Prostate gland (tissue), 2 donors: ENCODE data around the gene RNF168.

Experiments used
- CTCF ChIP-seq, 4 experiments: fragments of 200-600 bp in 2 of 4; fragments of 450-650 bp in 2 of 4; sonication (generic) in 2 of 4; IDR thresholded peaks; 1 replicate in 3 of 4; 2 replicates in 1 of 4; pipeline ENCODE4 v1.5.1; 2016 to 2019; ENCODE audit warnings: antibody characterized with exemption in 4 of 4, mild to moderate bottlenecking in 2 of 4, moderate library complexity in 2 of 4
- POLR2A ChIP-seq: fragments of 450-650 bp; IDR thresholded peaks from one replicate; pipeline ENCODE4 v1.6.1; 2016; ENCODE audit warnings: antibody characterized with exemption, mild to moderate bottlenecking
- POLR2AphosphoS5 ChIP-seq: sonication (generic); formaldehyde crosslinking; IDR thresholded peaks from one replicate; pipeline ENCODE4 v1.6.1; 2017; ENCODE audit warnings: antibody characterized with exemption

DNA sequence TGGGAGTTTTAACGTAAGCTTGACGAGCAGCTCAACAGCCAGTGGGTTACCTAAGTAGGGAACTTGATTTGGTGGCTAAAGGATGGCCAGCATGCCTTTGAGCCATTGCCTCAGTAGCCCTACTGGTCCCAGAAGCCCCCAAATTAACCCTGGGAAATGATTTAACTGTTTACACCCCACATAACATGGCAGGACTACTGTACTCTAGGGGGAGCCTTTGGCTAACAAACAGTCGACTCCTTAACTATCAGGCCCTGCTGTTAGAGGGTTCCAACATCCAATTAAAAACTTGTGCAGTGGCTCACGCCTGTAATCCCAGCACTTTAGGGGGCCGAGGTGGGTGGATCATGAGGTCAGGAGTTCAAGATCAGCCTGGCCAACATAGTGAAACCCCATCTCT lies 21.0 kb upstream of the RNF168 start:
- TF ChIP-seq POLR2A (no peak), CTCF (IDR thresholded peaks at IDR 0.05) (no peak), POLR2AphosphoS5 (no peak)
